ENCODE data around the gene GRK2.

GRCh38 chr11:67266449-67267187 is at the start of gene GRK2:
- no peak for TF ChIP-seq CTCF (conservative IDR thresholded peaks at IDR 0.05 in 1 of 2, IDR thresholded peaks at IDR 0.05 in 1 of 2; ENCODE audit: extremely low read depth in 1 of 2, insufficient read depth in 1 of 2, low read depth in 1 of 2, low read length in 2 of 2)
- no peak for TF ChIP-seq EZH2 (IDR thresholded peaks at IDR 0.05; ENCODE audit: borderline replicate concordance, low read length)

All from mammary epithelial cell (primary cell).